Measurements from ENCODE around the gene UBE2S. TPM values are rescaled to one million over a fixed set of nuclear protein-coding genes. Genes with fewer than 3 reads are reported as not detected.

Gene UBE2S
- total and polyA plus RNA-seq, 10 of the 15 experiments (the other 5 are each of a cell fraction or from before 2014, with no cell fraction given) = 2.3 to 640 (median 127) TPM

- TF ChIP-seq CUX1 (IDR thresholded peaks at IDR 0.05; ENCODE audit: insufficient replicate concordance, low read depth, low read length) = no peak
- no peak for TF ChIP-seq WRNIP1 (IDR thresholded peaks at IDR 0.05; ENCODE audit: borderline replicate concordance, low read depth, low read length)
- TF ChIP-seq TAF1 (IDR thresholded peaks at IDR 0.05; ENCODE audit: borderline replicate concordance, low read depth, low read length) = no peak
- TF ChIP-seq NFYB (IDR thresholded peaks at IDR 0.05; ENCODE audit: insufficient read depth, low read depth, low read length) = 0 out of 2 replicates have a peak, but pooled peaks have one; percentile 19
- no peak for TF ChIP-seq HDAC2 (IDR thresholded peaks at IDR 0.05)
- TF ChIP-seq POU2F2 (IDR thresholded peaks at IDR 0.05; ENCODE audit: borderline replicate concordance, low read depth, low read length) = peak; percentile 56; the same call in 1 of the 3 replicates
- peak; percentile 27; the same call in 1 of the 2 replicates for TF ChIP-seq FOXK2 (IDR thresholded peaks at IDR 0.05)
These were observed 45.3 kb upstream of the UBE2S start (continued) for GRCh38 chr19:55452749-55453346.
